ENCODE measurements around the gene EHBP1L1.

DNA sequence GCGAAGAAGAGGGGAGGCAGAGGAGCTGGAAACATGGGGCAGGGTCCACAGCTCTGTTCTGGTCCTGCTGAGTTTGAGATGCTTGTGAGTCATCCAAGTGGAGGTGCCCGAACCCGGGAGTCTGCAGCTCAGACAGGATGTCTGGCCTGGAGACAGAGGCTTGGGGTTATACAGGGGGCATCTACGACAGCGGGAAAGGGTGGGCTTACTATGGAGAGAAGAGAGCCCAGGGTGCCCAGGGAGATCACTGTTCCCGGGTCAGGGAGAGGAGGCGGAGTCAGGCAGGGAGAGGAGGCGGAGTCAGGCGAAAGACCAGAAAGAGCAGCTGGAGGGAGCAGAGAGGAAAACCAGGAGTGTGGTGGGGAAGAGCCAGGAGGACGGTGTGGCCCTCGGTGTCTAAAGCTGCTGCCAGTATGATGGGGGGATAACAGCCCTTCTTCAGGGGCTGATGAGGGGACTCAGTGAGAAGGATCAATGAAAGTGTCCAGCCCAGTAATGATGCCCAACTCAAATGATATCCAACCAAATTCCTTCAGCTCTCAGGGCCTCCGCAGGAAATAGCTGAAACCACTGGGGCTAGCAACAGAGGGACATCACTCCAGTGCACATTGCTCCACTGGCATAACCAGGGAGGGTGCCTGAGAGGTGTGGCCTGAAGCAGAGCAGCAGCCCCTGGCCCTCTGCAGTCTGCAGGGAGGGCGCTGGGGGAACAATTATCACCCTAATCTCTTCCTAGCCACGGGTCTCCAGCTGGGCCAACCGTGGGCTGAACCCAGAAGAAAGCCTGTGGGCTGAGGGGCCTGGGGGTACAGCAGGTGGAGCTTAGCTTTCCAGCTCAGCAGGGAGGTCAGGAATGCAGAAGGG, 15.1 kb upstream of the EHBP1L1 start:
- TF ChIP-seq, protein P1, sequence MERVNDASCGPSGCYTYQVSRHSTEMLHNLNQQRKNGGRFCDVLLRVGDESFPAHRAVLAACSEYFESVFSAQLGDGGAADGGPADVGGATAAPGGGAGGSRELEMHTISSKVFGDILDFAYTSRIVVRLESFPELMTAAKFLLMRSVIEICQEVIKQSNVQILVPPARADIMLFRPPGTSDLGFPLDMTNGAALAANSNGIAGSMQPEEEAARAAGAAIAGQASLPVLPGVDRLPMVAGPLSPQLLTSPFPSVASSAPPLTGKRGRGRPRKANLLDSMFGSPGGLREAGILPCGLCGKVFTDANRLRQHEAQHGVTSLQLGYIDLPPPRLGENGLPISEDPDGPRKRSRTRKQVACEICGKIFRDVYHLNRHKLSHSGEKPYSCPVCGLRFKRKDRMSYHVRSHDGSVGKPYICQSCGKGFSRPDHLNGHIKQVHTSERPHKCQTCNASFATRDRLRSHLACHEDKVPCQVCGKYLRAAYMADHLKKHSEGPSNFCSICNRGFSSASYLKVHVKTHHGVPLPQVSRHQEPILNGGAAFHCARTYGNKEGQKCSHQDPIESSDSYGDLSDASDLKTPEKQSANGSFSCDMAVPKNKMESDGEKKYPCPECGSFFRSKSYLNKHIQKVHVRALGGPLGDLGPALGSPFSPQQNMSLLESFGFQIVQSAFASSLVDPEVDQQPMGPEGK (CRISPR knock-in tag; IDR thresholded peaks at IDR 0.05; ENCODE audit: borderline replicate concordance): no peak
- TF ChIP-seq ESRRG (CRISPR knock-in tag; IDR thresholded peaks at IDR 0.05): no peak
- TF ChIP-seq OSR1 (CRISPR knock-in tag; IDR thresholded peaks at IDR 0.05): no peak
- TF ChIP-seq, protein P2, sequence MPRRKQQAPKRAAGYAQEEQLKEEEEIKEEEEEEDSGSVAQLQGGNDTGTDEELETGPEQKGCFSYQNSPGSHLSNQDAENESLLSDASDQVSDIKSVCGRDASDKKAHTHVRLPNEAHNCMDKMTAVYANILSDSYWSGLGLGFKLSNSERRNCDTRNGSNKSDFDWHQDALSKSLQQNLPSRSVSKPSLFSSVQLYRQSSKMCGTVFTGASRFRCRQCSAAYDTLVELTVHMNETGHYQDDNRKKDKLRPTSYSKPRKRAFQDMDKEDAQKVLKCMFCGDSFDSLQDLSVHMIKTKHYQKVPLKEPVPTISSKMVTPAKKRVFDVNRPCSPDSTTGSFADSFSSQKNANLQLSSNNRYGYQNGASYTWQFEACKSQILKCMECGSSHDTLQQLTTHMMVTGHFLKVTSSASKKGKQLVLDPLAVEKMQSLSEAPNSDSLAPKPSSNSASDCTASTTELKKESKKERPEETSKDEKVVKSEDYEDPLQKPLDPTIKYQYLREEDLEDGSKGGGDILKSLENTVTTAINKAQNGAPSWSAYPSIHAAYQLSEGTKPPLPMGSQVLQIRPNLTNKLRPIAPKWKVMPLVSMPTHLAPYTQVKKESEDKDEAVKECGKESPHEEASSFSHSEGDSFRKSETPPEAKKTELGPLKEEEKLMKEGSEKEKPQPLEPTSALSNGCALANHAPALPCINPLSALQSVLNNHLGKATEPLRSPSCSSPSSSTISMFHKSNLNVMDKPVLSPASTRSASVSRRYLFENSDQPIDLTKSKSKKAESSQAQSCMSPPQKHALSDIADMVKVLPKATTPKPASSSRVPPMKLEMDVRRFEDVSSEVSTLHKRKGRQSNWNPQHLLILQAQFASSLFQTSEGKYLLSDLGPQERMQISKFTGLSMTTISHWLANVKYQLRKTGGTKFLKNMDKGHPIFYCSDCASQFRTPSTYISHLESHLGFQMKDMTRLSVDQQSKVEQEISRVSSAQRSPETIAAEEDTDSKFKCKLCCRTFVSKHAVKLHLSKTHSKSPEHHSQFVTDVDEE (CRISPR knock-in tag; IDR thresholded peaks at IDR 0.05): no peak
